HG02981 (cell line): ENCODE results near the gene ABLIM2.
"Not testable (repeated sequence)": the region's sequence is repeated elsewhere in the genome, so short reads cannot be mapped to it uniquely, and the experiment has no call there.

ENCODE experiments used
- ATAC-seq: cut with Tn5 transposase; IDR thresholded peaks from one replicate; pipeline ENCODE4 v1.9.1; 2021; ENCODE audit warnings: mild to moderate bottlenecking, moderate library complexity; ENCODE audit not compliant: unreplicated experiment

The ABLIM2 gene

DNA sequence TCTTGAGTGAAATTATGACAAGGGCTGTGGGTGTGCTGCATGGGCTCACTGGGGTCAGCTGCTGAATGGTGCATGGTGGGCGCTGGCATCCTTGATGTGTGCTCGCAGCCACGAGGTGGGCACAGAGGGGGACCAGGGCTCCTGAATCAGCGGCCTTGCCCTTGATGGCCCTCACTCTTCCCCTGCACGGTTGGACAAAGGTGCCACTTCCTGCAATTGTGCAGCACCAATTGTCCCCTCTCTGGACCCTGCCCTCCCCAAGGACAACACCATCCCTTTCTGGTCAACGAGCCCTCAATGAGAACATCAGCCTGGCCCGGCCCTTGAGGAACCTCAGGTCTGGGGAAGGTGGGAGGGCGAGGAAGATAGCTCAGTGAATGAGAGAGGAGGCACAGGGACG lies 16.1 kb downstream of the ABLIM2 start:
- ATAC-seq, result no peak

DNA sequence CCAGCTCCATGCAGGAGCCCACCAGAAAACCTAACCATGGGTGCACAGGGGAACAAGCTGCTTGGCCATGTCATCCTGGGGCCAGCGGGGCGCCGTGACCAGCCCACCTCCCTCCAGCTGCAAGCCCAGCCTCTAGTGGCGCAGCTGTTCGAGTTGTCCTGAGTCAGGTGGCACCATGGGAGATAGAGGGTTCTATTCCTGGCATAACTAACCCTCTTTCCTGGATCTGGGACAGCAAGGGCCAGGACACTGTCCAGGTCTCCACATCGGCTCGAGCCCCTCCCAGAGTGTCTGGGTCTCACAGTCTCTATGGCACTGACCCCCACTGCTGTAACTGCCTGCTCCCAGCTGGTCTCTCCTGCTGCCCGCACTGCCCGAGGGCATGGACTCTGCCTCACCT lies 16.7 kb downstream of the ABLIM2 start:
- no peak for ATAC-seq

DNA sequence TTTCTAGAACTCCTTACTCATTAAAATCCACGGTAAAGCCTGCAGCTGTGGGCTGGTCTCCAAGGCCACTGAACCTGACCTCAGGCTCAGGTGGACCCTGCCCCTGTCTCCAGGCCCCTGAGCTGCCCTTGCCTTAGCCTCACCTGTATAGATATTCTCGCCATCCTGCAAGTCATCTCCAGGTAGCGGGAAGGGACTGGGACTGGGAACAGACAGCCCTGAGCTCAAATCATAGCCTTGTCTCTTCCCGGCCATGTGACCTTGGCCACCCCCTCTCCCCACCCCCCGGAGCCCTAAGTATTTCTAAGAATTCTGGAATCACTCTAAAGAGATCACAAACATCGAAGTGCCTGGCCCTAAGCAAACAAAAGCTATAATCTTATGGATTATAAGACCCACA lies 17.7 kb downstream of the ABLIM2 start:
- no peak for ATAC-seq

- not testable (repeated sequence) for ATAC-seq
Observed at GRCh38 chr4:8139726-8140125, 18.9 kb downstream of the ABLIM2 start.

GRCh38 chr4:8136972-8137710 lies 21.5 kb downstream of the ABLIM2 start:
- ATAC-seq, result no peak

DNA sequence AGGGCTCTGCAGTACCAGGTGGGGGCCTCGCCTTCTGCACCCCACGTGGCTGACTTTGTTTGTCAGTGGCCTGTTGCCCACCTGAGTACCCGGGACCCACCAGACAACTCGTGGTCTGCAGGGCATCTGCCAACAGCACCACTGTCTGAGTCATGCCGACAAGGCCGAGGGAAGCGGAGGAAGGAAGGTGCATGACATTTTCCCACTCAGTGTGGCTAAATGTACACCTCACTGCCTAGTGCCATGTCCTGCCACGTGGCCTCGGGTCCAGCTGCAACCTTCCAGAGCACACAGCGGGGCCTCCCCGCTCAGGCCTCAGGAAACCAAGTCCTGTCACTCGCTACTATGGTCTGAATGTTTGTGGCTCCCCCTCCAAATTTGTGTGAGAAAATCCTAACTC lies 22.1 kb downstream of the ABLIM2 start:
- no peak for ATAC-seq

DNA sequence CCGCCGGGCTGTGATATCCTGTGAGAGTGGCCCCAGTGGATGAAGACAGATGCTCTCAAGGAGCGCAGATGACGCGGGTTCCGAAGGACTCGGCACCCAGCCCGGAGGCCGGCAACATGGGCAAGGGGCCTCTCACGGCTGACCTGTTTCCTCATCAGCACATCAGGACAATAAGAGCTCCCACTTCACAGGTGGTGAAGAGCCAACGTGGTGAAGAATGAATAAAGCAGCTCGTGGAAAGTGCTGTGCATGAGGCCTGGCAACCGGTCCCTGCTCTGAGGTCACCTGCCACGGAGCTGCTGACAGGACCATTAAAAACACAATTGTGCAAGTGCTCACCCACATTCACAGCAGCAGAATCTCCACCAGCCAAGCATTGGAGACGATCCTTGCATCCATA lies 22.9 kb downstream of the ABLIM2 start:
- no peak for ATAC-seq

DNA sequence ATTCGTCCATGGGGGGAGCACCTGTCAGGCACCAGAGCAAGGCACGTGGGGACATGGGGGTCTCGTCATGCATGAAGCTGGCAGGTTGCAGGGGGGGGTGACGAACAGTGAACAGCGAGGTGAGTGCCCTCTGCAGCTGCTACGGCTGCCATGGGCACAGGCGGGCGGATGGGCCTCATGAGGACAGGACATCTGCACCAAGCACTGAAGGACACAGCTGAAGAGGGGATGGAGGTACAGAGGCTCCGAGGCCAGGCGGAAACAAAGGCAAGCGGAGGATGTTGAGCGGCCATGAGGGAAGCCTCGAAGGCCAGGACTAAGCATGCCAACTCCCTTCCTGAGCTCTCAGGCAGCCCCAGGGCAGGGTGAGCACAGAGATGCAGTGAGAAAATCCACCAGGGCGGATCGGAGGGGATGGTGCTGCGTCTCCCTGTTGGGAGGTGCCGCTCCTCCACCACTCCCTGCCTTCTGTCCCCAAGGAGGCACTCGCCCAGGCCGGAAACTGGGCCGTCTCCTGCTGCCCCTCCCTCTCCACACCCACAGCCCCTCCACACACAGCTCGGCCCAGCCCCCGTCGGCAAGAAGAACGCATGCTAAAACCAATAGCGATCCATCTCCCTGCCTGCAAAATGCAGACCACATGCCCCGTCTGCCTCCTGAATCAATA lies 24.6 kb downstream of the ABLIM2 start:
- ATAC-seq, result no peak

GRCh38 chr4:8132947-8133705 lies 25.5 kb downstream of the ABLIM2 start:
- no peak for ATAC-seq

DNA sequence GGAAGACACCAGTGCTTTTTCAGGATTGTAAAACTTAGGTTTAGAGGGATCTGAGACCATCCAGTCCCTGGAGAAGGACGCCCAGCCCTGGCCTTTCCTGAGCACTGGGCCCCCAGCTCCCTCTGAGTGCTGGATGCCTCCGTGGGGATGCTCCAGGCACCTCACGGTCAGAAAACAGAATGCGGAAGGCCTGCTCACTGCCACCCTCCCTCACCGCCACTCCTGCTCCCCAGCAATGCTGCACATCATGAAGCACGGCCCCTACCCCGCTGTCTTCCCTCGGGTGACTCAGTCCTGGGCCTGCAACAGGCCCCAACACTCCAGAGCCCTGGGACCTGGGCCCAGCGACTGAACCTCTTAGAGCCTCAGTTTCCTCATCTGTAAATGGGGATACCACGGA lies 26.2 kb downstream of the ABLIM2 start:
- ATAC-seq, result no peak

- ATAC-seq, result no peak
Observed at GRCh38 chr4:8131826-8132225, 26.8 kb downstream of the ABLIM2 start.

- no peak for ATAC-seq
Observed at GRCh38 chr4:8131210-8131609, 27.4 kb downstream of the ABLIM2 start.

DNA sequence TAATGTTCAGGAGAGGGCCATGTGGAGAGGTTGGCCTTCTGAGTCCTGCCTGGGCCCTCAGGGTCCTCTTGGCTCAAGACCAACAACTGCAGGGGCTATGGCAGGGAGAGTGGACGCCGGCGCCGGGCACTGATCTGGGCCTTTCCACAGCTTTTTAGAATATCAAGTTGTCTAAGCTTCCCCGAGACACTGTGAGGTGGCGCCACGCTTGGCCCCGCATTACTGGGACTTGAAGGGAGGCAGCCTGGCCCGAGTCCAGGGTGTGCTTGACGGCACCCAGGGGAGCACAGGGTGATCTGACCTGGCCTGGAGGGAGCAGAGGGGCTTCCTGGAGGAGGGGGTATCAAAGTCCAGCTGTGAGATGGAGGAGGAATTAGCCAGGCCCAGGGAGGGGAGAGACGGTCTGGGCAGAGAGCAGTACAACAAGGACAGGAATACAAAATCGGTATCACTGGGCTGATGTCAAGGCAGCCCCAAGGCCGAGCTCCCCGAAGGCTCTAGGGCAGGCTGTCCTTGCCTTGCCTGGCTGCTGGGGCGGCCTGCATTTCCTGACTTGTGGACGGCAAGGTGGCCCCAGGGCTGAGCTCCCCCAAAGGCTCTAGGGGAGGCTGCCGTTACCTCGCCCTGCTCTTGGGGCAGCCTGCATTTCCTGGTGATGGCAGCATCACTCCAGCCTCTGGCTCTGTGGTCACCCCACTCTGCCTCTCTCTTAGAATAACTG lies 28.1 kb downstream of the ABLIM2 start:
- no peak for ATAC-seq

DNA sequence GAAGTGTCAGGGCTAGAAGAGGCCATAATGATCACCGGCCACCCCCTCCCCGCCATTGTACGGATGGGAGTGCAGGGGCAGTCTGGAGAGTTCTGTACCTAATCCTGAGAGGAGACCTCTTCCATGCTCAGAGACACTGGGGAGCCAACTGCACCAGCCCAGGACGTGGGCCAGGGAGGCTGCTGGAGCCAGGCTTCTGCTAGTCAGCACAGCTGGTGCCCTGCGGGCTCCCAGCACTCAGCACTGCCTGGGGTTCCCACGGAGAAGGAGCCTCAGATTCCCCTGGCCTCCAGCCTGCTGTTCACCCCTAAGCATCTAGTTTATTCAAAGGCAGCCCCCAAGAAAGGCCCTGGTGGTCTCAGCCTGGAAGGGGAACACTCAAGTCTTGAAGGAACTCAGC lies 28.8 kb downstream of the ABLIM2 start:
- no peak for ATAC-seq

- ATAC-seq, result no peak
Observed at GRCh38 chr4:8129136-8129535, 29.5 kb downstream of the ABLIM2 start.

- ATAC-seq, result no peak
Observed at GRCh38 chr4:8128100-8128856, 30.3 kb downstream of the ABLIM2 start.

DNA sequence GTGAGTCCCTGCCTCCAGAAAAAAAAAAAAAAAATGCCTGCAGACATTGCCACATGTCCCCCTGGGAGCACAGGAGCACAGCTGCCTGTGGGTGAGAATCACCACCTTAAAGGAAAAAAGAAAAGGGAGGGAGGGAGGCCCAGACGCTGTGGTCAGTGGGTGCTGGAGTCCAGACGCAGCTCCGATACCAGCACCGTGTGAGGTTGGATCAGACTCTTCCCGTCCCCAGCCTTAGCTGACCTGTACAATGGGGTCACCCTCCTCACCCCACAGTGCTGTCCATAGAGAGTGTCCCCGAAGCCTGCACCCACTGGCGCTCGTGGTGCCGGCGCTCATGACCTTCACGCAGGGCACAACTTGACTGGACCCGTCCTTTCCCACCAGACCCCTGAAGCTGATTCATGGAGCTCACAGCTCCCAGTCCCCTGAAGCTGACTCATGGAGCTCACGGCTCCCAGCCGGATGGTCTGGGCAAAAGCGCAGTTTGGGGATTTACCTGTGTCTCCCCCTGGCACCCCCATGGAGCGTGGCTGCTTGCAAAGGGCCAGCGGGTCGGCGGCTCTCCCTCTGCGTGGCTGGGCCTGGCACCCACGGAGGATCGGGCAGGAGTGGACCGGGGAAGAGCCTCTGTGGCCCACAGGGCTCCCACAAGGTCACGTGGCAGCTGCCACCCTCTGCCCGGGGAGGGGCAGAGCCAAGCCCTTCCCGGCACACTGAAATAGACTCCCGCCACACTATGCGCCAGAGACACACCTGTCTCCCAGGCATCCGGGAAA lies 31.4 kb downstream of the ABLIM2 start:
- no peak for ATAC-seq

DNA sequence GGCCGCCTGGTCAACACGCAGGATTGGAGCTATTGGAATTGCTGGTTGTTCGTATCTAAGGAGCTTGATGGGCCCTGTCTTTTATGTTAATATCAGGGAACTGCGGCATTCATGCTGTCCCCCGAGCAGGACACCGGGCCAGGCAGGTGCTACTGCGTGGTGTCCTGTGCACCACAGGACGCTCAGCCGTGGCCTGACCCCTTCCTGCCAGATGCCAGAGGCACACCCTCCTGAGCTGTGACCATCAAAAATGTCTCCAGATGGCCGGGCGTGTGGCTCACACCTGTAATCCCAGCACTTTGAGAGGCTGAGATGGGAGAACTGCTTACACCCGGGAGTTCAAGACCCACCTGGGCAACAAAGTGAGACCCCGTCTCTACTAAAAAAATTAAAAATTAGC lies 32.1 kb downstream of the ABLIM2 start:
- ATAC-seq, result no peak

- ATAC-seq, result no peak
Observed at GRCh38 chr4:8125526-8126056, 33.0 kb downstream of the ABLIM2 start.

DNA sequence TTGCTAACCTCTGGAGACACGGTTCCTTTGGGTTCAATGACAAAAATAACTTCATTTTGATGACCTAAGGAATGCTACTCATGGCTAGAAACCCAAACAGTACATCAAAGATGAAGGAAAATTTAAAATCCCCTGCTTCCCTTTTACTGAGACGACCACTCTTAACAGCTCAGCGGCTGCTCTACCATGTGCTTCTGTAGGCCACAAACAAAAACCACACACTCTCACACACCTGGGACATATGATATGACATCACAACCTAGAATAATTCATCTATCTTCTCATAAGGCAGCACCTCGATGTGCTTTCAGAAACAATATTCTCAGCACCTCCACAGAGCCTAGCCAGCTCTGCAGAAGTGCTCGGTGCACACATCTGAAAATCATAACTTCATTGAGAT lies 34.7 kb downstream of the ABLIM2 start:
- ATAC-seq, result no peak
